WTC11 (cell line): ENCODE measurements around the gene ABCC4. TPM values are rescaled to one million over a fixed set of nuclear protein-coding genes. Genes with fewer than 3 reads are reported as not detected.

ENCODE experiments used
- ATAC-seq: fragments of 200-7000 bp; cut with Tn5 transposase; 2 replicates; pipeline ENCODE4 v1.10.0; 2021; ENCODE audit warnings: mild to moderate bottlenecking, moderate library complexity
- CTCF ChIA-PET: fragments of 300-600 bp; sonication (Branson Sonifier 250); formaldehyde crosslinking; loops from one replicate; lab custom pipeline; 2021; ENCODE audit warnings: antibody characterized with exemption; lab: Charles Lee
- POLR2A ChIA-PET: fragments of 350-600 bp; sonication (Branson Sonifier 250); formaldehyde crosslinking; loops from one replicate; lab custom pipeline; 2021; ENCODE audit warnings: antibody characterized with exemption; lab: Charles Lee
- DNase-seq: peaks from one replicate; pipeline ENCODE4 v3.0.0; 2021; ENCODE audit warnings: low spot score
- H3K27ac Mint-ChIP-seq: 2 replicates; pipeline ENCODE4 v1.8.0; 2021; ENCODE audit warnings: mixed read lengths
- H3K27me3 Mint-ChIP-seq: 2 replicates; pipeline ENCODE4 v1.8.0; 2021; ENCODE audit warnings: low read depth, mild to moderate bottlenecking, moderate library complexity, mixed read lengths
- H3K36me3 Mint-ChIP-seq: 2 replicates; pipeline ENCODE4 v1.8.0; 2021; ENCODE audit warnings: mixed read lengths
- H3K4me1 Mint-ChIP-seq: 2 replicates; pipeline ENCODE4 v1.8.0; 2022; ENCODE audit warnings: mixed read lengths
- H3K4me3 Mint-ChIP-seq: 2 replicates; pipeline ENCODE4 v1.8.0; 2021; ENCODE audit warnings: mild to moderate bottlenecking, moderate library complexity, mixed read lengths
- H3K9me3 Mint-ChIP-seq: 2 replicates; pipeline ENCODE4 v1.8.0; 2021; ENCODE audit warnings: mixed read lengths
- NFE2L1 ChIP-seq: sonication (generic); formaldehyde crosslinking; IDR thresholded peaks from 2 replicates; pipeline ENCODE4 v1.8.1; 2023; ENCODE audit warnings: missing genetic modification reagents
- OVOL2 ChIP-seq: fragments of 250-450 bp; sonication (Bioruptor Pico); IDR thresholded peaks from 2 replicates; pipeline ENCODE4 v1.9.0; 2021; ENCODE audit warnings: mild to moderate bottlenecking, borderline replicate concordance
- SMAD3 ChIP-seq: sonication (generic); formaldehyde crosslinking; IDR thresholded peaks from 2 replicates; pipeline ENCODE4 v1.8.0; 2022; ENCODE audit warnings: missing genetic modification reagents, mild to moderate bottlenecking, borderline replicate concordance
- ZNF263 ChIP-seq: sonication (generic); formaldehyde crosslinking; IDR thresholded peaks from 2 replicates; pipeline ENCODE4 v1.8.1; 2022; ENCODE audit warnings: low read depth, mild to moderate bottlenecking, moderate library complexity, missing genetic modification reagents
- ZNF671 ChIP-seq: fragments of 250-450 bp; sonication (Bioruptor Pico); IDR thresholded peaks from 2 replicates; pipeline ENCODE4 v1.8.0; 2021; ENCODE audit warnings: mild to moderate bottlenecking
- total RNA-seq: library from RNA; stranded (reverse); gene quantifications from 3 replicates; pipeline ENCODE4 v1.2.3, GENCODE V29; 2021
- TF ChIP-seq, protein P1 (sequence below): fragments of 250-450 bp; sonication (Bioruptor Pico); IDR thresholded peaks from 2 replicates; pipeline ENCODE4 v1.9.0; 2021; ENCODE audit warnings: mild to moderate bottlenecking, borderline replicate concordance
- TF ChIP-seq, protein P2 (sequence below): sonication (generic); formaldehyde crosslinking; IDR thresholded peaks from 2 replicates; pipeline ENCODE4 v1.8.1; 2023; ENCODE audit warnings: mild to moderate bottlenecking, moderate library complexity, missing genetic modification reagents
- TF ChIP-seq, protein P3 (sequence below): sonication (generic); formaldehyde crosslinking; IDR thresholded peaks from 2 replicates; pipeline ENCODE4 v1.8.0; 2023; ENCODE audit warnings: missing genetic modification reagents
- TF ChIP-seq, protein P4 (sequence below): sonication (generic); formaldehyde crosslinking; conservative IDR thresholded peaks from 2 replicates; pipeline ENCODE4 v1.8.1; 2022; ENCODE audit warnings: mild to moderate bottlenecking, missing genetic modification reagents
- TF ChIP-seq, protein P5 (sequence below): sonication (generic); formaldehyde crosslinking; IDR thresholded peaks from 2 replicates; pipeline ENCODE4 v1.8.1; 2022; ENCODE audit warnings: missing genetic modification reagents, borderline replicate concordance
- TF ChIP-seq, protein P6 (sequence below): sonication (generic); formaldehyde crosslinking; IDR thresholded peaks from 2 replicates; pipeline ENCODE4 v1.8.1; 2023; ENCODE audit warnings: mild to moderate bottlenecking, missing genetic modification reagents, moderate library complexity

The ABCC4 gene
- total RNA-seq, 1 experiment from 2014 or later = 7.2 TPM

DNA sequence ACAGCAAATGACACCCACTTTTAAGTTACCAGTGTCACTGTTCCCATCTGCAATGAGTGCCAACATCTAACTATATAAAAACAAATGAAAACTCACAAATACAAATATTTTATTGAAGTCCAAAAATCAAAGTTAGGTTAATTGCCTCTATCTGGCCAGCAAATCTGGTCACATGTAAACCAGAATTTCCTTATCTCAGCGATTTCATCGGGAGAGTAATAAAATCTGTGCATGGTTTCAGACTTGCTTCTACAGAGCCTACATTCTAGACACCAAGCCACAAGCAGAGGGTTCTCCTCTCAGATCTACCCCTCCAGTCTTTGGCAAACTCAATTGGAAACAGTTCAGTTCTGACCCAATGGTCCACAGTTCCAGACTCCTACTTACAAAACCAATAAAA, 189.6 kb downstream of the ABCC4 start:
- TF ChIP-seq, protein P1, sequence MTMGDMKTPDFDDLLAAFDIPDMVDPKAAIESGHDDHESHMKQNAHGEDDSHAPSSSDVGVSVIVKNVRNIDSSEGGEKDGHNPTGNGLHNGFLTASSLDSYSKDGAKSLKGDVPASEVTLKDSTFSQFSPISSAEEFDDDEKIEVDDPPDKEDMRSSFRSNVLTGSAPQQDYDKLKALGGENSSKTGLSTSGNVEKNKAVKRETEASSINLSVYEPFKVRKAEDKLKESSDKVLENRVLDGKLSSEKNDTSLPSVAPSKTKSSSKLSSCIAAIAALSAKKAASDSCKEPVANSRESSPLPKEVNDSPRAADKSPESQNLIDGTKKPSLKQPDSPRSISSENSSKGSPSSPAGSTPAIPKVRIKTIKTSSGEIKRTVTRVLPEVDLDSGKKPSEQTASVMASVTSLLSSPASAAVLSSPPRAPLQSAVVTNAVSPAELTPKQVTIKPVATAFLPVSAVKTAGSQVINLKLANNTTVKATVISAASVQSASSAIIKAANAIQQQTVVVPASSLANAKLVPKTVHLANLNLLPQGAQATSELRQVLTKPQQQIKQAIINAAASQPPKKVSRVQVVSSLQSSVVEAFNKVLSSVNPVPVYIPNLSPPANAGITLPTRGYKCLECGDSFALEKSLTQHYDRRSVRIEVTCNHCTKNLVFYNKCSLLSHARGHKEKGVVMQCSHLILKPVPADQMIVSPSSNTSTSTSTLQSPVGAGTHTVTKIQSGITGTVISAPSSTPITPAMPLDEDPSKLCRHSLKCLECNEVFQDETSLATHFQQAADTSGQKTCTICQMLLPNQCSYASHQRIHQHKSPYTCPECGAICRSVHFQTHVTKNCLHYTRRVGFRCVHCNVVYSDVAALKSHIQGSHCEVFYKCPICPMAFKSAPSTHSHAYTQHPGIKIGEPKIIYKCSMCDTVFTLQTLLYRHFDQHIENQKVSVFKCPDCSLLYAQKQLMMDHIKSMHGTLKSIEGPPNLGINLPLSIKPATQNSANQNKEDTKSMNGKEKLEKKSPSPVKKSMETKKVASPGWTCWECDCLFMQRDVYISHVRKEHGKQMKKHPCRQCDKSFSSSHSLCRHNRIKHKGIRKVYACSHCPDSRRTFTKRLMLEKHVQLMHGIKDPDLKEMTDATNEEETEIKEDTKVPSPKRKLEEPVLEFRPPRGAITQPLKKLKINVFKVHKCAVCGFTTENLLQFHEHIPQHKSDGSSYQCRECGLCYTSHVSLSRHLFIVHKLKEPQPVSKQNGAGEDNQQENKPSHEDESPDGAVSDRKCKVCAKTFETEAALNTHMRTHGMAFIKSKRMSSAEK (CRISPR knock-in tag) = no peak
- TF ChIP-seq, protein P2, sequence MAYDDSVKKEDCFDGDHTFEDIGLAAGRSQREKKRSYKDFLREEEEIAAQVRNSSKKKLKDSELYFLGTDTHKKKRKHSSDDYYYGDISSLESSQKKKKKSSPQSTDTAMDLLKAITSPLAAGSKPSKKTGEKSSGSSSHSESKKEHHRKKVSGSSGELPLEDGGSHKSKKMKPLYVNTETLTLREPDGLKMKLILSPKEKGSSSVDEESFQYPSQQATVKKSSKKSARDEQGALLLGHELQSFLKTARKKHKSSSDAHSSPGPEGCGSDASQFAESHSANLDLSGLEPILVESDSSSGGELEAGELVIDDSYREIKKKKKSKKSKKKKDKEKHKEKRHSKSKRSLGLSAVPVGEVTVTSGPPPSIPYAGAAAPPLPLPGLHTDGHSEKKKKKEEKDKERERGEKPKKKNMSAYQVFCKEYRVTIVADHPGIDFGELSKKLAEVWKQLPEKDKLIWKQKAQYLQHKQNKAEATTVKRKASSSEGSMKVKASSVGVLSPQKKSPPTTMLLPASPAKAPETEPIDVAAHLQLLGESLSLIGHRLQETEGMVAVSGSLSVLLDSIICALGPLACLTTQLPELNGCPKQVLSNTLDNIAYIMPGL (CRISPR knock-in tag) = no peak
- TF ChIP-seq OVOL2 = no peak
- TF ChIP-seq, protein P3, sequence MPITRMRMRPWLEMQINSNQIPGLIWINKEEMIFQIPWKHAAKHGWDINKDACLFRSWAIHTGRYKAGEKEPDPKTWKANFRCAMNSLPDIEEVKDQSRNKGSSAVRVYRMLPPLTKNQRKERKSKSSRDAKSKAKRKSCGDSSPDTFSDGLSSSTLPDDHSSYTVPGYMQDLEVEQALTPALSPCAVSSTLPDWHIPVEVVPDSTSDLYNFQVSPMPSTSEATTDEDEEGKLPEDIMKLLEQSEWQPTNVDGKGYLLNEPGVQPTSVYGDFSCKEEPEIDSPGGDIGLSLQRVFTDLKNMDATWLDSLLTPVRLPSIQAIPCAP (CRISPR knock-in tag) = no peak
- TF ChIP-seq, protein P4, sequence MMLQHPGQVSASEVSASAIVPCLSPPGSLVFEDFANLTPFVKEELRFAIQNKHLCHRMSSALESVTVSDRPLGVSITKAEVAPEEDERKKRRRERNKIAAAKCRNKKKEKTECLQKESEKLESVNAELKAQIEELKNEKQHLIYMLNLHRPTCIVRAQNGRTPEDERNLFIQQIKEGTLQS = no peak
- Mint-ChIP-seq H3K27ac (0 out of 2 replicates have a peak overlapping the region, but pooled peaks have one; percentile 46), H3K27me3 (no peaks in the 10 kb centered on the region), H3K4me1 (peaks cover 25% of the 10 kb centered on the region), H3K4me3 (no peak overlapping the region), H3K36me3 (peaks cover 9% of the 10 kb centered on the region), H3K9me3 (peaks cover 5% of the 10 kb centered on the region)
- no peak for DNase-seq
- ChIA-PET CTCF (no interaction called here), POLR2A (no interaction called here)
- ATAC-seq = no peak

DNA sequence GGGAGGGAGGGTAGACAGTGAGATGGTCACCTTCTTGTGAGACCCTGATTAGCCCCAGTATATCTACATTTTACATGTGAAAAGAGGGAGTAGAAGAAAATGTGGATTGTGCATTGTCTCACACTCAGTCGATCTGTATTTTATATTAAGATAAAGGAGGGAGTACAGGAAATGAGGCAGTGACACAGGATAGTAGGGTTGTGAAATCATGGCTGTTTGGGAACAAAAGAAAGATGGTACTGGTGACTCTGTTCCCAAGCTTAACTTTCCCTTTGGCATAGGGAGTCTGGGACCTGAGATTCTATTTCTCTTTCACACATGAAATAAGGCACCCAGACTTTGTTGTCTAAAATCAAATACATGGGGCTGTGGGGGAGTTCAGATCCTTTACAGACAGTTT, 194.7 kb downstream of the ABCC4 start:
- TF ChIP-seq NFE2L1 = no peak
- TF ChIP-seq SMAD3 (CRISPR knock-in tag) = no peak
- no peak for TF ChIP-seq ZNF263 (CRISPR knock-in tag)
- TF ChIP-seq, protein P5, sequence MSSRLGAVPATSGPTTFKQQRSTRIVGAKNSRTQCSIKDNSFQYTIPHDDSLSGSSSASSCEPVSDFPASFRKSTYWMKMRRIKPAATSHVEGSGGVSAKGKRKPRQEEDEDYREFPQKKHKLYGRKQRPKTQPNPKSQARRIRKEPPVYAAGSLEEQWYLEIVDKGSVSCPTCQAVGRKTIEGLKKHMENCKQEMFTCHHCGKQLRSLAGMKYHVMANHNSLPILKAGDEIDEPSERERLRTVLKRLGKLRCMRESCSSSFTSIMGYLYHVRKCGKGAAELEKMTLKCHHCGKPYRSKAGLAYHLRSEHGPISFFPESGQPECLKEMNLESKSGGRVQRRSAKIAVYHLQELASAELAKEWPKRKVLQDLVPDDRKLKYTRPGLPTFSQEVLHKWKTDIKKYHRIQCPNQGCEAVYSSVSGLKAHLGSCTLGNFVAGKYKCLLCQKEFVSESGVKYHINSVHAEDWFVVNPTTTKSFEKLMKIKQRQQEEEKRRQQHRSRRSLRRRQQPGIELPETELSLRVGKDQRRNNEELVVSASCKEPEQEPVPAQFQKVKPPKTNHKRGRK (CRISPR knock-in tag) = no peak
- TF ChIP-seq, protein P6, sequence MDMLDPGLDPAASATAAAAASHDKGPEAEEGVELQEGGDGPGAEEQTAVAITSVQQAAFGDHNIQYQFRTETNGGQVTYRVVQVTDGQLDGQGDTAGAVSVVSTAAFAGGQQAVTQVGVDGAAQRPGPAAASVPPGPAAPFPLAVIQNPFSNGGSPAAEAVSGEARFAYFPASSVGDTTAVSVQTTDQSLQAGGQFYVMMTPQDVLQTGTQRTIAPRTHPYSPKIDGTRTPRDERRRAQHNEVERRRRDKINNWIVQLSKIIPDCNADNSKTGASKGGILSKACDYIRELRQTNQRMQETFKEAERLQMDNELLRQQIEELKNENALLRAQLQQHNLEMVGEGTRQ (CRISPR knock-in tag) = no peak
- TF ChIP-seq ZNF671 (CRISPR knock-in tag) = no peak
- TF ChIP-seq, protein P1 (CRISPR knock-in tag) = no peak
- CTCF ChIA-PET = interaction anchor here (1.3 kb wide), 1 partner anchor 118 kb away, joined by 3 read pairs; no protein-coding TSS in a partner anchor
- POLR2A ChIA-PET = no interaction called here
- Mint-ChIP-seq H3K27ac (no peak overlapping the region), H3K36me3 (peaks cover 9% of the 10 kb centered on the region), H3K9me3 (peaks cover 5% of the 10 kb centered on the region), H3K27me3 (no peaks in the 10 kb centered on the region), H3K4me3 (no peak overlapping the region), H3K4me1 (no peaks in the 10 kb centered on the region)
- ATAC-seq (no peak), DNase-seq (no peak)
